A549 treated with dexamethasone at 1 μM for 4 hours (cell line): ENCODE data around the gene THUMPD3. TPM values are rescaled to one million over a fixed set of nuclear protein-coding genes. Genes with fewer than 3 reads are reported as not detected.

Source experiments
- total RNA-seq: library from RNA; stranded (reverse); fragments of 200-300 nt; extraction: Qiagen RNA extraction; gene quantifications from 5 replicates; pipeline ENCODE4 v1.2.3, GENCODE V29; 2022

The THUMPD3 gene
- total RNA-seq, result 58.6 to 69.6 TPM (median 64.8 TPM) in 5 replicates

GRCh38 chr3:9362731-9363530 lies at the start of gene THUMPD3:
Gene THUMPD3, plus strand, starts transcription at chr3:9363054. Its CDS starts 2,015 bp downstream, at chr3:9365069.

GRCh38 chr3:9397332-9397905 lies 34.6 kb downstream of the THUMPD3 start, which contains the start of gene SETD5:
Gene SETD5, plus strand, starts transcription at chr3:9397615. Its CDS starts 31,324 bp downstream, at chr3:9428939.

Other genes starting within 250 kb of the THUMPD3 start
- gene SRGAP3, start 113.4 kb upstream of the THUMPD3 start, total RNA-seq, result 0.59 to 0.93 TPM (median 0.87 TPM) in 5 replicates
- 37.4 to 55.7 TPM (median 48.6 TPM) in 5 replicates for gene SETD5, start 34.6 kb downstream of the THUMPD3 start, total RNA-seq
- 0.06 to 0.21 TPM (median 0.08 TPM) in 5 replicates for gene LHFPL4, start 190.8 kb downstream of the THUMPD3 start, total RNA-seq